Fibroblast of skin of right quadriceps (primary cell): ENCODE measurements around the gene DSCAM.

ENCODE experiments used
- DNase-seq: peaks from one replicate; pipeline ENCODE4 v3.0.0-alpha.2; 2013

The DSCAM gene

GRCh38 chr21:40438616-40439015 is 408.3 kb downstream of the DSCAM start:
- DNase-seq = no peak

GRCh38 chr21:40436261-40436660 is 410.7 kb downstream of the DSCAM start:
- no peak for DNase-seq

- DNase-seq = no peak
Observed at GRCh38 chr21:40433538-40433937, 413.4 kb downstream of the DSCAM start.

GRCh38 chr21:40425981-40426380 is 421.0 kb downstream of the DSCAM start:
- no peak for DNase-seq

- no peak for DNase-seq
Observed at GRCh38 chr21:40422896-40423635, 423.9 kb downstream of the DSCAM start.

- DNase-seq = no peak
Observed at GRCh38 chr21:40421121-40421520, 425.8 kb downstream of the DSCAM start.

- DNase-seq = no peak
Observed at GRCh38 chr21:40416572-40416971, 430.4 kb downstream of the DSCAM start.

GRCh38 chr21:40408561-40408960 is 438.4 kb downstream of the DSCAM start:
- no peak for DNase-seq

GRCh38 chr21:40404396-40404800 is 442.6 kb downstream of the DSCAM start:
- DNase-seq = no peak

- no peak for DNase-seq
Observed at GRCh38 chr21:40402884-40403582, 443.9 kb downstream of the DSCAM start.

GRCh38 chr21:40395732-40396131 is 451.2 kb downstream of the DSCAM start:
- no peak for DNase-seq

GRCh38 chr21:40393066-40393465 is 453.9 kb downstream of the DSCAM start:
- no peak for DNase-seq

GRCh38 chr21:40388046-40388445 is 458.9 kb downstream of the DSCAM start:
- no peak for DNase-seq

GRCh38 chr21:40386981-40387747 is 459.8 kb downstream of the DSCAM start:
- DNase-seq = no peak

GRCh38 chr21:40386294-40386911 is 460.6 kb downstream of the DSCAM start:
- DNase-seq = peak; percentile 22

- no peak for DNase-seq
Observed at GRCh38 chr21:40385883-40386282, 461.1 kb downstream of the DSCAM start.

- no peak for DNase-seq
Observed at GRCh38 chr21:40383951-40384350, 463.0 kb downstream of the DSCAM start.

- DNase-seq = no peak
Observed at GRCh38 chr21:40381111-40381510, 465.8 kb downstream of the DSCAM start.

- no peak for DNase-seq
Observed at GRCh38 chr21:40379881-40380810, 466.8 kb downstream of the DSCAM start.

- no peak for DNase-seq
Observed at GRCh38 chr21:40377135-40377534, 469.8 kb downstream of the DSCAM start.

GRCh38 chr21:40373761-40374160 is 473.2 kb downstream of the DSCAM start:
- peak; percentile 14 for DNase-seq

- DNase-seq = no peak
Observed at GRCh38 chr21:40372506-40372905, 474.5 kb downstream of the DSCAM start.
